GM13977 (cell line): Measurements from ENCODE around the gene MRPL32.

Source experiments
- DNase-seq: peaks from one replicate; pipeline ENCODE4 v3.0.0; 2012; ENCODE audit warnings: low spot score
- CTCF ChIP-seq: IDR thresholded peaks from 2 replicates; pipeline ENCODE4 v1.5.1; 2012; ENCODE audit warnings: mild to moderate bottlenecking, control low read depth; ENCODE audit not compliant: insufficient read depth; ENCODE audit errors: extremely low read depth, missing control alignments
- in situ Hi-C: fragments of 300-500 bp; cut with MboI; formaldehyde crosslinking; loops from one replicate; pipeline ENCODE4 v1.12.0; 2022; ENCODE audit warnings: low sequenced_read_pairs, low pct_unique_long_range_greater_than_20kb, mixed read lengths, inconsistent platforms; ENCODE audit not compliant: unreplicated experiment

The MRPL32 gene

GRCh38 chr7:42900842-42901241 lies 31.3 kb upstream of the MRPL32 start:
- DNase-seq, result no peak
- no peak for TF ChIP-seq CTCF
- in situ Hi-C loops, result no loop called here

GRCh38 chr7:42902331-42902730 lies 29.8 kb upstream of the MRPL32 start:
- in situ Hi-C loops, result no loop called here
- TF ChIP-seq CTCF, result no peak
- no peak for DNase-seq

GRCh38 chr7:42906181-42906580 lies 26.0 kb upstream of the MRPL32 start:
- TF ChIP-seq CTCF, result no peak
- DNase-seq, result no peak
- in situ Hi-C loops, result no loop called here

- in situ Hi-C loops, result no loop called here
- DNase-seq, result no peak
- no peak for TF ChIP-seq CTCF
Observed at GRCh38 chr7:42907316-42907715, 24.9 kb upstream of the MRPL32 start.

- DNase-seq, result no peak
- TF ChIP-seq CTCF, result no peak
- in situ Hi-C loops, result no loop called here
Observed at GRCh38 chr7:42910306-42910705, 21.9 kb upstream of the MRPL32 start.

- TF ChIP-seq CTCF, result no peak
- in situ Hi-C loops, result no loop called here
- peak; percentile 95 for DNase-seq
Observed at GRCh38 chr7:42911454-42912447, 20.4 kb upstream of the MRPL32 start, which contains the start of gene C7orf25. Gene C7orf25 (minus strand): TSS chr7:42912070. CDS start chr7:42910900, 1,170 bp downstream.
